HG02623 (cell line): ENCODE data around the gene UBA6.
"Not testable (repeated sequence)": the region's sequence is repeated elsewhere in the genome, so short reads cannot be mapped to it uniquely, and the experiment has no call there.

Experiments used
- ATAC-seq: cut with Tn5 transposase; IDR thresholded peaks from one replicate; pipeline ENCODE4 v1.9.1; 2021; ENCODE audit warnings: moderate library complexity; ENCODE audit not compliant: unreplicated experiment

UBA6 gene

DNA sequence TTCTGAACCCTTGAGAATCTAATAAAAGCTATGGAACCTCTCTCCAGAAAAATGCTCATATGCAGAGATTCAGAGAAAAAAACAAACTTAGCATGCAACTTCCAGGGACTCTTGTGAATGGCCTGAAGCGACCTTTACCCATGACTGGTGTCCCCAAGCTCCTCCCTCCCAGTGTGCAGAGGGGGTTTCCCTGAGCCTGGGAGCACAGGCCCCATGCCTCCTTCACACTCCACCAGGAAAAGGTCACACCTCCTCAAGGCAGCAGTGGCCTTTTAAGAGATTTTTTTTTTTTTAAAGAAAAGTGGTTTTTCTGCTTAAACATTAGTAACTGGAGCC is 13.3 kb upstream of the UBA6 start:
- ATAC-seq = peak; percentile 62

DNA sequence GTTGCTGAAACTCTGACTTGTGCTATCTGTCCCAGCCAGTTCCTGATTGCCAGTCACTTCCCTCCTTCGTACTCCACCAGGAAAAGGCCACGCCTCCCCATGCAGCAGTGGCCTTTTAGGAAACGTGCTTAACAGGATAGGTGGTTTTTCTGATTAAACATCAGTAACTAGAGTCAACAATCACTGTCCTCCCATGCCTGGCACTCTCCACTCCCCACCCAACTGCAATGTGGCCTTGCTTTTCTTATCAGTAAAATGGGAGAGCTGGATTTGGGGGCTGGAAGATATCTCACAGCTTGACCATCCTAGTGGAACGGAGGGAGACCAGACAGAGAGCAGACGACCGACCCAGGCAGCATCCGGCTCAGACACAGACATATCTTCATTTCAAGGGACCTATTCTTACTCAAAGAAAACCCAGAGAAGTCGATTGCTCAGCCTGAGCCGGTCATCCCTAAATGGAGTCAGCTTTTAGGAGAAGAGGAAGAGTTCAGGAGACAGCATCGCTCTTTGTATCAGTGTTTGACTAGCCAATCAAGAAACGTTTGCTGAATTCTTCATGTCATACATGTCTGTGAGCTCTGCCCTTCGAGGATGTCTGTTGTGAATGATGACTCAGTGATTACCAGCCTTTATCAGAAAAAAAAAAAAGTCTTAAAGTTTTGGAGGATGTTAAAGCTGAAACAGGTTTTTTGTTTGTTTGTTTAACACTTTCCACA is 12.7 kb upstream of the UBA6 start:
- no peak for ATAC-seq

GRCh38 chr4:67712650-67713528 is 11.9 kb upstream of the UBA6 start:
- ATAC-seq = no peak

DNA sequence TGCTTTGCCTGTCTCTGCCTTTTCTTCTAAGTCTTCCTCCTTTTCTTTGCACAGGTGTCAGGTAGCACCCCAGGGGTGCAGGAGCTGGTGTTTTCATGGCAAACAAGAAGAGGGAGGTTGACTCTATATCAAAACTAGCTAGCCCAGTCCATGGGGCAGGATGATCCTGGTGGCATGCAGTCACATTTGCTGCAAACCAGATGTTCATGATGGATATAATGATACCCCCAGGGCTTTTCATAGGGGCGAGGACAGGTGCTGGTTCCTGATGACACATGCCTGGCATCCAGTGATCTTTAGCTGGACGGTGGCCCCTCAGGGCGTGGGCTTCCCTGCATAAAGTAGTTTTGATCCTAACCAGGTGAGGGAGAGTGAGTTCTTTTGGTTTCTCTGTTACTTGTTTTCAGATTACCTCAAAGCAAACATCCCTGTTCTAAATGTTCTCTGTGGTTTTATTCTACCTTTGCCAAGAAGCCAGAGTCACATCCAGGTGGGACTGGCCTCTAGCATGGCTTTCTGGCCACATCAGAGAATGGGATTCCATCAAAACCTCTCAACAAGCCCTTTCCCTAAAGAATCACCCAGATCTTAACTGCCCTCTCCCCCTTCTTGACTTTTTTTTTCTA is 11.2 kb upstream of the UBA6 start:
- ATAC-seq = no peak

DNA sequence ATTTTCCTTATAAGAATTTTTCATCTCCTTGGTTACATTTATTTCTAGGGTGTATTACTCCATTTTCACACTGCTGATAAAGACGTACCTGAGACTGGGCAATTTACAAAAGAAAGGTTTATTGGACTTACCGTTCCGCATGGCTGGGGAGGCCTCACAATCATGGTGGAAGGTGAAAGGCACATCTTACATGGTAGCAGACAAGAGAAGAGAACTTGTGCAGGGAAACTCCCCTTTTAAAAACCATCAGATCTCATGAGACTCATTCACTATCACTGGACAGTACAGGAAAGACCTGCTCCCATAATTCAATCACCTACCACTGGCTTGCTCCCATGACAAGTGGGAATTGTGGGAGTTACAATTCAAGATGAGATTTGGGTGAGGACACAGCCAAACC is 5.7 kb upstream of the UBA6 start:
- ATAC-seq = not testable (repeated sequence)

- ATAC-seq = no peak
These were observed 3.9 kb upstream of the UBA6 start for GRCh38 chr4:67704843-67705242.

DNA sequence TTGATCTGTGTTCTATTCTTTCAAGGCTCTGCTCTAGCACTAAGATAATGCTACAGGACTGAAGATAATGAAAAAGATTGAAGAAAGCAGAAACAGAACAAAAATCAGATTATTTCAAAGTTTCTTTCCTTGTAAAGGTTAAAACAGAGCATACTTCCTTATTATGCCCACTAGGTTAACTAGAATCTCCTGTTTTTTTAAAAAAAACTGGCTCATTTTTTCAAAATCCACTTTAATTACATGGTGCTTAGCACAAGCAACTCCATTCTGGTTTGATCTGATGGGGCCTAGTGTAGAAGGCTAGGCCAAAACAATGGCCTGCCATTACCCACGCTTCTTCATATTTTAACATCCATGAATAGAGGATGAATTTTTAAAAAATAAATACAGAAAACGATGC is 1.2 kb upstream of the UBA6 start:
- no peak for ATAC-seq

GRCh38 chr4:67701517-67701850 is 529 bp upstream of the UBA6 start:
- no peak for ATAC-seq

DNA sequence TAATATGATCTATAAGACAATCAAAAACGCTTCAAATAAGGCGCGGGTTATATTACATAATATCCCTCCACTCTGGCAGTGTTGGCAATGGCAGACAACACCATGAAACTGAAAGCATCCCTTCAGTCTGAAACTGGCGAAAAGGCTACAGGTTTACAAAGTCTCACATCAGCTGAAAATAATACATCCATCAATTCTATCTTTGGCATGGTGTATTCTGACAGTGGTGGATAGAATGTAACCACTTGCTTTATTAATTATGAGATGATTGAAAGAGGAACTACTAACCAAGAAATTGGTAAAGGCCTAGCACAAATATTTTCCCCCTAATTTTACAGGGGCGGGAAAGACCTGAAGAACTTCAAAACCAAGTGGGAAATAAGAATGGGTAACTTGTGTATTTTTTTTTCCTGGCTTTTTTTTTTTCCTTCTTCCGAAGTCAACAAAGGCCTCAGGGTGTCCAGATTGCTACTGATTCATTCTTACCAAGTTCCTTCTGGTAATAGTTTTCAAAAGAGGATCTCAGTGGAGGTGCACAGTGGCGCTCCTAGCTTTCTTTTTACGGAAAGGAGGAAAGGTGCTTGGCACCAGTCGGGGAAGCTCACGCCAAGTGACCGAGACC is 728 bp downstream of the UBA6 start:
- ATAC-seq = peak; percentile 20

- no peak for ATAC-seq
These were observed 1.4 kb downstream of the UBA6 start for GRCh38 chr4:67699603-67700002.

- no peak for ATAC-seq
These were observed 2.9 kb downstream of the UBA6 start for GRCh38 chr4:67697860-67698687.

DNA sequence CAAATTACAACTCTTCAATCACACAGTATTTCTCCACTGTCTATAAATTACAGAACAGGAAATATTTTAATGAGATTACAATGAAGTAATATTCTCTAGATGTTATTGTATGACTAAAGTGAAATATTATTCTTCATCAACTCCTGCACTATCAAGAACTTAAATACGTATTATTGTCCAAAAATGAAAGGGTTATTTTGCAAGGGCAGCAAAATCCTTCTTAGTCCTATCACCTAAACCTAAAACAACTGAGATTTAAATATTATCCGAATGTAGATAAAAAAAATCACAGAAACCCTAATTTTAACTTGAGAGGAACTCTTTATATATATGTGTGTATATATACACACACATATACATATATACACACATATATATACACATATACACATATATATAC is 4.9 kb downstream of the UBA6 start:
- no peak for ATAC-seq

- ATAC-seq = no peak
These were observed 6.3 kb downstream of the UBA6 start for GRCh38 chr4:67694662-67695061.

- ATAC-seq = no peak
These were observed 9.6 kb downstream of the UBA6 start for GRCh38 chr4:67691328-67691727.

DNA sequence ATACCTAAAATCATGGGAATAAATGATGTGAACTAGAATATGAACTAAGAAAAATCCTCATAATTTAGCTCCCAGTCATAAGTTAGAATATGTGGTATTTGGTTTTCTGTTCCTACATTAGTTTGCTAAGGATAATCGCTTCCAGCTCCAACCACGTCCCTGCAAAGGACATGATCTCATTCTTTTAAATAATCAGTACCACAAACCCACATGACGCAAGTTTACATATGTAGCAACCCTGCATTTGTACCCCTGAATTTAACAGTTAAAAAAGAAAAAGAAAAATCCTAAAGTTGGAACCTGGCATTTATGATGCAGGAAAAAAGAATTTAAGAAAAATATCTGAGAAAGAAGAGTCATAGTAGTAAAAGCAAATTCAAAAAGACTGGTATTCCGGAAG is 13.3 kb downstream of the UBA6 start:
- no peak for ATAC-seq

DNA sequence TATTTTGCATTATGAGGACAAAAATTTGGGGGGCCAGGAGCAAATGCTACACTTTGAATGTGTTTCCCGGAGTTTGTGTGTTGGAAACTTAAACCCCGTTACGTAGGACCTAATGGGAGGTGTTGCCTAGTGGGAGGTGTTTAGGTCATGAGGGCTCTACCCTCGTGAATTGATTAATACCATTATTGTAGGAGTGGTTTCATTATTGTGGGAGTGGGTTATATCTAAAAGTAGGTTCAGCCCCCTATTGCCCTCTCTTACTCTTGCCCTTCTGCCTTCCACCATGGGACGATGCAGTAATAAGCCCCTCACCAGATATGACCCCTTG is 15.5 kb downstream of the UBA6 start:
- no peak for ATAC-seq

DNA sequence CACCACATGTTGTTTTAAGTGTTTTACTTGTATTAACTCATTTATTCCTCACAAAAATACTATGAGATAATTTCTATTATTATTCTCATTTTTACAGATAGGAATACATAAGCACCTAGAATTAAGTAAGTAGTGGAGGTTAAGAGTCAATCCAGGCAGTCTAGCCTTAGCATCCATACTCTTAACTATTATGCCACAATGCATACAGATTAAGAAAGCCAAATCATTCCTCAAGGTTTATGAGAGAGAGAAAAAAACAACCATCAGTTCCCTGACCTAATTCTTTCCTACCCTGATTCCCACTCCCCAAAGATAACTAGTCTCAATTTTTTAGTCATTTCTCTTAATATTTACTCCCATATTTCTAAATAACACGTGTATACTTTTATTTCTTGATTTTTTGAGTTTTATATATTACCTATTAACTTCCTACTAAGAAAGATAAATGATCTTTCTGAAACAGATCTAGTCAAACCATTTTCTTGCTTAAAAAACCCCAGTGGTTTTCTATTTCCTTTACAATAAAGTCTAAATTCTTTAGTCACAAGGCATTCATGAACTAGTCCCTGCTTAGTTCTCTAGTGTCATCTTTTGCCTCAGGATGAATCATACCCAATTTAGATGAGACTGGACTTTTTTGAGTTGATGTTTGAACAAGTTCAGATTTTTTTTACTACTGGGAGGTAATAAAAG is 16.0 kb downstream of the UBA6 start:
- ATAC-seq = no peak

GRCh38 chr4:67682266-67682665 is 18.7 kb downstream of the UBA6 start:
- no peak for ATAC-seq

- ATAC-seq = no peak
These were observed 20.3 kb downstream of the UBA6 start for GRCh38 chr4:67680581-67681222.

GRCh38 chr4:67678612-67679011 is 22.3 kb downstream of the UBA6 start:
- no peak for ATAC-seq
